ENCODE measurements around the gene PAX2.

DNA sequence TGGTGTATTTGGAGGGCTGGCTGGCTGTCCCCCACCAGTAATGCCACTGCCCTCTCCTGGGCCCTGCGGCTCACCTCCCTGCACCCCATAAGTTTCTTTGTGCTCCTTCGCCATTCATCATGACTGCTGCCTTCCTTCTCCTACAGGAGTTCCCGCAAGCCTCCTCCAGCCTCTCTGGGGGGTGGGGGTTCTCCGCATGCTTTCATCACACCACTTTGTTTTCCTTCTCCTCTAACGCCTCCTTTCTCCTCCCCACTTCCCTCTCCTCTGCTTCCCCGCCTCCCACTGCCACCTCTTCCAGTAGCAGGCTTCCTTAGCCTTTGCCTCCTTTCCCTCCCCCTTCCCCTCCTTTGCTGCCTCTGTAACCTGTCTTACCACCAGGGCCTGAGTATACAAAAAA, 58.1 kb downstream of the PAX2 start:
- TF ChIP-seq EZH2 (optimal IDR thresholded peaks at IDR 0.05; ENCODE audit: low read depth, low read length) (no peak), CTCF (IDR thresholded peaks at IDR 0.05; ENCODE audit: low read length) (no peak)
